ENCODE data around the gene PCED1B. TPM values are rescaled to one million over a fixed set of nuclear protein-coding genes. Genes with fewer than 3 reads are reported as not detected.
"Not testable (repeated sequence)": the region's sequence is repeated elsewhere in the genome, so short reads cannot be mapped to it uniquely, and the experiment has no call there.

Gene PCED1B
- total RNA-seq, 1 experiment from 2014 or later: 0.86 TPM

DNA sequence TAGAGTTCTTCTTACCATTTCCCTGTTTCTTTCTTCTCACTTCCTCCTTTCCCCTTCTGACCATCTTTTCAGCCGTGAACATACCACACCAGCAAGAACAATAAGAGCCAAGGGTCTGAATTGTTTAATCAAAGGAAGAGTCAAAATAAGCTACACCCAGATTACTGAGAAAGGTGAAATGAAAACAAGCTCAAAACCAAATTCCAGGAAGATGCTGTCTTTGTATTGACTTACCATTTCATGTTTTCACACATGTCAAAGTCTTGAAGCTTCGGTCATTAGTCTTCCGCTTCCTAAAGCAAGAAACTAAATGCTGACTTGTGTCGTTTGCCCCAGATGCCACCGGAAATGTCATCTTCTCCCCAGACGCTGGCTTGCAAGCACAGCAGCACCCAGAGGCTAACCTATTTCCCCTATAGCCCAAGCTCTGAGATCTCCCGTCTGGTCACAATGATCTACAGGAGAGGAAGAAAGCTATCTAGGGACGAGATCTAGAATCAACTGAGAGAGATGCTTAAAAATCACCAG, 136.8 kb downstream of the PCED1B start:
- Histone ChIP-seq H3K36me3 (ENCODE audit: control insufficient read depth in 1 of 2, insufficient read depth in 2 of 2, low read length in 2 of 2) (no peaks in the 10 kb centered on the region), H4K20me1 (ENCODE audit: insufficient read depth) (no peaks in the 10 kb centered on the region), H3K27ac (ENCODE audit: low read depth, low read length) (no peak overlapping the region), H3K4me2 (ENCODE audit: low read length) (no peak overlapping the region), H3K9me3 (ENCODE audit: control insufficient read depth in 1 of 2, insufficient read depth in 1 of 2, low read depth in 1 of 2, low read length in 2 of 2) (no peaks in the 10 kb centered on the region), H3K27me3 (ENCODE audit: insufficient read depth, low read length) (no peaks in the 10 kb centered on the region), H3K9me2 (ENCODE audit: insufficient read depth) (no peaks in the 10 kb centered on the region), H3K4me3 (replicated peaks in 1 of 2; ENCODE audit: low read depth in 1 of 2, low read length in 2 of 2) (no peak overlapping the region), H3K79me2 (ENCODE audit: insufficient read depth, low read length) (no peaks in the 10 kb centered on the region), H2AFZ (ENCODE audit: low read depth, low read length, poor library complexity, severe bottlenecking) (no peak overlapping the region), H3K4me1 (ENCODE audit: control insufficient read depth in 1 of 2, insufficient read depth in 2 of 2, low read length in 2 of 2) (peaks cover 7 to 21% of the 10 kb centered on the region in 2 experiments; a peak in 3 of 4 replicates), H3K9ac (ENCODE audit: low read length) (no peak overlapping the region)
- no TSS peak for BruUV-seq (replicated peaks)
- ChIA-PET POLR2A (no interaction called here), CTCF (no interaction called here), RAD21 (ENCODE audit: low non-redundant PET in 1 of 2, low total read pairs in 2 of 2, uncharacterized antibody in 2 of 2, unreplicated experiment in 2 of 2) (no interaction called here)
- no peak for ATAC-seq
- TF ChIP-seq EZH2phosphoT487 (IDR thresholded peaks at IDR 0.05; ENCODE audit: borderline replicate concordance) (no peak), JUND (IDR thresholded peaks at IDR 0.05) (no peak), SP1 (IDR thresholded peaks at IDR 0.05; ENCODE audit: low read depth) (no peak), RAD21 (IDR thresholded peaks at IDR 0.05; ENCODE audit: low read depth) (no peak), ZBTB33 (IDR thresholded peaks at IDR 0.05; ENCODE audit: extremely low read depth, insufficient replicate concordance, low read length) (no peak), YY1 (IDR thresholded peaks at IDR 0.05; ENCODE audit: extremely low read depth, insufficient replicate concordance, low read depth, low read length) (no peak), CBX3 (IDR thresholded peaks at IDR 0.05; ENCODE audit: low read depth) (no peak)
- TF ChIP-seq, protein P1, sequence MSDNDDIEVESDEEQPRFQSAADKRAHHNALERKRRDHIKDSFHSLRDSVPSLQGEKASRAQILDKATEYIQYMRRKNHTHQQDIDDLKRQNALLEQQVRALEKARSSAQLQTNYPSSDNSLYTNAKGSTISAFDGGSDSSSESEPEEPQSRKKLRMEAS (IDR thresholded peaks at IDR 0.05): no peak
- DNase-seq (ENCODE audit: low read depth, low spot score): no peak
- intact Hi-C loops (cut with micrococcal nuclease): no loop called here

DNA sequence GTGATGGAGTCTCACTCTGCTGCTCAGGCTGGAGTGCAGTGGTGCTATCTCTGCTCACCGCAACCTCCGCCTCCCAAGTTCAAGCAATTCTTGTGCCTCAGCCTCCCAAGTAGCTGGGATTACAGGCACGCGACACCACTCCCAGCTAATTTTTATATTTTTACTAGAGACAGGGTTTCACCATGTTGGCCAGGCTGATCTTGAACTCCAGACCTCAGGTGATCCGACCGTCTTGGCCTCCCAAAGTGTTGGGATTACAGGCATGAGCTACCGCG, 138.1 kb downstream of the PCED1B start:
- H3K9me3 ChIP-seq (ENCODE audit: control insufficient read depth in 1 of 2, insufficient read depth in 1 of 2, low read depth in 1 of 2, low read length in 2 of 2); H3K79me2 ChIP-seq (ENCODE audit: insufficient read depth, low read length); H3K27ac ChIP-seq (ENCODE audit: low read depth, low read length); H3K9me2 ChIP-seq (ENCODE audit: insufficient read depth); H3K4me2 ChIP-seq (ENCODE audit: low read length); ATAC-seq; intact Hi-C loops (cut with micrococcal nuclease); BruUV-seq (replicated peaks); POLR2A ChIA-PET; H3K36me3 ChIP-seq (ENCODE audit: control insufficient read depth in 1 of 2, insufficient read depth in 2 of 2, low read length in 2 of 2); RAD21 ChIA-PET (ENCODE audit: low non-redundant PET in 1 of 2, low total read pairs in 2 of 2, uncharacterized antibody in 2 of 2, unreplicated experiment in 2 of 2); H3K4me3 ChIP-seq (replicated peaks in 1 of 2; ENCODE audit: low read depth in 1 of 2, low read length in 2 of 2); H2AFZ ChIP-seq (ENCODE audit: low read depth, low read length, poor library complexity, severe bottlenecking); H4K20me1 ChIP-seq (ENCODE audit: insufficient read depth); H3K9ac ChIP-seq (ENCODE audit: low read length); H3K27me3 ChIP-seq (ENCODE audit: insufficient read depth, low read length); CTCF ChIA-PET; DNase-seq (ENCODE audit: low read depth, low spot score): not testable (repeated sequence)
- H3K4me1 ChIP-seq (ENCODE audit: control insufficient read depth in 1 of 2, insufficient read depth in 2 of 2, low read length in 2 of 2): peaks cover 7 to 21% of the 10 kb centered on the region in 2 experiments; a peak in 3 of 4 replicates

Data from HCT116 (cell line).